Measurements from ENCODE around the gene PLA2G5. TPM values are rescaled to one million over a fixed set of nuclear protein-coding genes. Genes with fewer than 3 reads are reported as not detected.

The PLA2G5 gene
- total and polyA plus RNA-seq, 2 of the 8 experiments (the other 6 are each of a cell fraction or from before 2014, with no cell fraction given) = 0.05 TPM; not detected in 1

GRCh38 chr1:20090119-20090518, 20.1 kb downstream of the PLA2G5 start:
- Histone ChIP-seq H2BK5ac (ENCODE audit: low read depth, low read length) (no peak overlapping the region), H4K5ac (ENCODE audit: insufficient read length, low read depth, low read length) (no peak overlapping the region), H3K14ac (ENCODE audit: insufficient read length) (no peak overlapping the region), H3K9me3 (ENCODE audit: insufficient read depth in 2 of 2, low read depth in 1 of 2, low read length in 1 of 2) (peaks cover 1 to 7% of the 10 kb centered on the region in 2 experiments; a peak in 3 of 4 replicates), H3K27ac (ENCODE audit: low read depth, low read length) (no peak overlapping the region), H2BK15ac (ENCODE audit: low read length) (no peak overlapping the region), H2AFZ (ENCODE audit: low read length) (no peak overlapping the region), H3K79me1 (ENCODE audit: low read depth, low read length) (no peaks in the 10 kb centered on the region), H3K4me2 (ENCODE audit: insufficient read depth in 1 of 2, low read depth in 2 of 2, low read length in 2 of 2) (no peak overlapping the region), H3K79me2 (ENCODE audit: control insufficient read depth in 1 of 2, insufficient read depth in 2 of 2, low read length in 2 of 2) (no peaks in the 10 kb centered on the region), H3K23ac (ENCODE audit: insufficient read length) (no peak overlapping the region), H3K4me1 (replicated peaks in 1 of 4; ENCODE audit: control insufficient read depth in 3 of 4, insufficient read depth in 4 of 4, low read length in 3 of 4) (no peaks in the 10 kb centered on the region; a peak in 1 of 7 replicates), H3K23me2 (ENCODE audit: low read depth, low read length) (no peaks in the 10 kb centered on the region), H2BK120ac (replicated peaks; ENCODE audit: low read depth, low read length) (no peak overlapping the region), H3K27me3 (replicated peaks in 1 of 4; ENCODE audit: control insufficient read depth in 3 of 4, extremely low read depth in 1 of 4, insufficient read depth in 3 of 4, low read length in 3 of 4) (no peaks in the 10 kb centered on the region; a peak in 1 of 7 replicates), H3K9ac (replicated peaks in 1 of 4; ENCODE audit: extremely low read depth in 1 of 4, low read depth in 3 of 4, low read length in 3 of 4) (no peak overlapping the region), H3K4me3 (ENCODE audit: extremely low read depth in 1 of 4, insufficient read depth in 2 of 4, low read depth in 3 of 4, low read length in 4 of 4) (no peak overlapping the region), H4K20me1 (replicated peaks in 1 of 2; ENCODE audit: control insufficient read depth in 1 of 2, insufficient read depth in 2 of 2, low read length in 2 of 2) (no peaks in the 10 kb centered on the region), H3K4ac (replicated peaks; ENCODE audit: insufficient read length, low read depth, low read length) (no peak overlapping the region), H3K36me3 (ENCODE audit: control insufficient read depth in 2 of 4, insufficient read depth in 4 of 4, low read length in 3 of 4) (no peaks in the 10 kb centered on the region), H4K8ac (ENCODE audit: extremely low read depth, insufficient read depth, low read length) (no peak overlapping the region), H2BK12ac (ENCODE audit: low read depth, low read length) (no peak overlapping the region), H3K18ac (ENCODE audit: extremely low read depth, low read length) (no peak overlapping the region), H3K56ac (replicated peaks; ENCODE audit: insufficient read length, low read depth, low read length) (no peak overlapping the region), H2BK20ac (ENCODE audit: low read length) (no peak overlapping the region), H2AK5ac (ENCODE audit: low read depth, low read length) (no peak overlapping the region), H4K91ac (replicated peaks; ENCODE audit: insufficient read length, low read length) (no peak overlapping the region)
- no peak for DNase-seq (ENCODE audit: low read depth in 1 of 2, low spot score in 2 of 2)
- no peak for FAIRE-seq
- WGBS, 2 experiments (ENCODE audit: extremely low coverage in 1 of 2, insufficient coverage in 1 of 2, insufficient read length in 1 of 2, insufficient replicate concordance in 2 of 2, low coverage in 1 of 2, low lambda C conversion rate in 2 of 2, missing lambda C conversion rate in 1 of 2) = 87% methylated on average over 3 of the region's 3 CpGs; no CpG with 5 or more reads in 1 of the 2 experiments
- CTCF ChIA-PET (ENCODE audit: partially characterized antibody) = interaction anchor here (0.7 to 2.5 kb wide), 6 partner anchors 10 to 76 kb away, joined by 3 to 8 read pairs (median 3); no protein-coding TSS in a partner anchor
- POLR2A ChIA-PET (ENCODE audit: partially characterized antibody) = no interaction called here
- TF ChIP-seq CEBPB (IDR thresholded peaks at IDR 0.05; ENCODE audit: low read depth, low read length) = no peak
- no peak for TF ChIP-seq ATF2 (IDR thresholded peaks at IDR 0.05; ENCODE audit: low read length)
- no peak for TF ChIP-seq RFX5 (IDR thresholded peaks at IDR 0.05; ENCODE audit: borderline replicate concordance, low read depth, low read length)
- TF ChIP-seq GTF2F1 (IDR thresholded peaks at IDR 0.05; ENCODE audit: borderline replicate concordance, low read depth, low read length) = no peak
- TF ChIP-seq POLR2A (IDR thresholded peaks at IDR 0.05; ENCODE audit: control extremely low read depth in 1 of 2, low read depth in 2 of 2, low read length in 2 of 2) = no peak
- TF ChIP-seq KDM5A (IDR thresholded peaks at IDR 0.05; ENCODE audit: low read length) = no peak
- no peak for TF ChIP-seq BCL11A (IDR thresholded peaks at IDR 0.05; ENCODE audit: low read depth in 2 of 2, low read length in 2 of 2)
- no peak for TF ChIP-seq KDM1A (IDR thresholded peaks at IDR 0.05; ENCODE audit: borderline replicate concordance, low read length)
- TF ChIP-seq CTCF (IDR thresholded peaks at IDR 0.05; ENCODE audit: control extremely low read depth in 1 of 3, insufficient read depth in 1 of 3, low read depth in 1 of 3, low read length in 3 of 3) = no peak
- TF ChIP-seq TEAD4 (IDR thresholded peaks at IDR 0.05; ENCODE audit: low read depth, low read length) = no peak
- TF ChIP-seq JUND (IDR thresholded peaks at IDR 0.05; ENCODE audit: low read length) = no peak
